ENCODE results near the gene TPCN2.

The TPCN2 gene

GRCh38 chr11:69051381-69052342 lies 2.9 kb downstream of the TPCN2 start:
- DNase-seq (ENCODE audit: low read depth, low spot score) = no peak
- in situ Hi-C loops (cut with HindIII; ENCODE audit: low sequenced_read_pairs) = no loop called here
- H3K4me3 ChIP-seq (ENCODE audit: low read depth, low read length) = no peak overlapping the region
- no peak for TF ChIP-seq CTCF (IDR thresholded peaks at IDR 0.05; ENCODE audit: low read depth, low read length)

GRCh38 chr11:69052343-69053168 lies 3.8 kb downstream of the TPCN2 start:
- no peak for TF ChIP-seq CTCF (IDR thresholded peaks at IDR 0.05; ENCODE audit: low read depth, low read length)
- in situ Hi-C loops (cut with HindIII; ENCODE audit: low sequenced_read_pairs) = no loop called here
- no peak for DNase-seq (ENCODE audit: low read depth, low spot score)
- no peak overlapping the region for H3K4me3 ChIP-seq (ENCODE audit: low read depth, low read length)

GRCh38 chr11:69053169-69053477 lies 4.4 kb downstream of the TPCN2 start:
- no peak overlapping the region for H3K4me3 ChIP-seq (ENCODE audit: low read depth, low read length)
- DNase-seq (ENCODE audit: low read depth, low spot score) = no peak
- no peak for TF ChIP-seq CTCF (IDR thresholded peaks at IDR 0.05; ENCODE audit: low read depth, low read length)
- in situ Hi-C loops (cut with HindIII; ENCODE audit: low sequenced_read_pairs) = no loop called here

- TF ChIP-seq CTCF (IDR thresholded peaks at IDR 0.05; ENCODE audit: low read depth, low read length) = no peak
- no peak for DNase-seq (ENCODE audit: low read depth, low spot score)
- no peak overlapping the region for H3K4me3 ChIP-seq (ENCODE audit: low read depth, low read length)
- in situ Hi-C loops (cut with HindIII; ENCODE audit: low sequenced_read_pairs) = no loop called here
Observed at GRCh38 chr11:69053546-69054396, 5.0 kb downstream of the TPCN2 start.

- in situ Hi-C loops (cut with HindIII; ENCODE audit: low sequenced_read_pairs) = no loop called here
- no peak for TF ChIP-seq CTCF (IDR thresholded peaks at IDR 0.05; ENCODE audit: low read depth, low read length)
- H3K4me3 ChIP-seq (ENCODE audit: low read depth, low read length) = no peak overlapping the region
- DNase-seq (ENCODE audit: low read depth, low spot score) = no peak
Observed at GRCh38 chr11:69054397-69055211, 5.9 kb downstream of the TPCN2 start.

Data from astrocyte of the spinal cord (primary cell).